ENCODE data around the gene FOXD4. TPM values are rescaled to one million over a fixed set of nuclear protein-coding genes. Genes with fewer than 3 reads are reported as not detected.

Gene FOXD4
- total RNA-seq, 1 experiment from 2014 or later, result not detected

Other genes starting within 250 kb of the FOXD4 start
- 21.1 TPM in 2 replicates for gene WASHC1, start 89.0 kb downstream of the FOXD4 start, total RNA-seq (2021)
- 45.8 and 50.7 TPM in 2 replicates for gene ZNG1A, start 60.6 kb upstream of the FOXD4 start, total RNA-seq (2021)
- gene DOCK8, start 96.4 kb upstream of the FOXD4 start, total RNA-seq (2021), result not detected in 2 replicates